Activated T-helper 1 cell treated with Interleukin-2 at 50 U/mL for 16 hours (primary cell): ENCODE data around the gene DSCAML1.
"Not testable (repeated sequence)": the region's sequence is repeated elsewhere in the genome, so short reads cannot be mapped to it uniquely, and the experiment has no call there.

ENCODE experiments used
- DNase-seq: peaks from one replicate; pipeline ENCODE4 v3.0.0-alpha.2; 2020; ENCODE audit warnings: low read depth

DSCAML1 gene

DNA sequence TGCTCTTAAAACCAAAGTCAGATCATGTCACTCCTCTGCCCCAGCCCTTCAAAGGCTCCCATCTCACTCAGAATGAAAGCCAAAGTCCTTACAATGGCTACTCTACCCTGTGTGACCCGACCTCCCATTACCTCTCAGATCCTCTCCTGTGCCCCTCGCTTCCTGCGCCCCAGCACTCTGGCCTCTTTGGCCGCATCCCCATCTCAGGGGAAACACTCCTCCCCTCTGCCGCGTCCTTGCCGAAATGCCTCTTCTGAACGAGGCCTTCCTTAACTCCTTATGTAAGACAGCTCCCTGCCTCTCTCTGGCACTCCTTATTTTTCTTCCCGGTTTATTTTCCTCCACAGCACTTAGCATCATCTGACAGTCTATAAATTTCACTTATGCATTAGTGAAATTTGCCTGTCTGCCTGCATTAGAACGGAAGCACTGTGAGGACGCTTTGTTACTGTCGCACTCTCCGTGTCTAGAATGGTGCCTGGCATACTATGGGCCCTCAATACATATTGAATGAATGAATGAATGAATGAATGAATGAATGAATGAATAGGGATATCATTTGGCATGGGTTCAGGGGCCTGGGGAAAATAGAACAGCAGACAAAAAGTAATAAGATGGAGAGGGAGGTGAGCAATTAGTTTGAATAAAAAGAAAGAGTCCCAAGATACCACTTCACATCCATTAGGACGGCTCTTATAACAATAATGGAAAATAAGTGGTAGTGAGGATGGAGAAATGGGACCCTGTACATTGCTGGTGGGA, 331.6 kb downstream of the DSCAML1 start:
- DNase-seq, result no peak

DNA sequence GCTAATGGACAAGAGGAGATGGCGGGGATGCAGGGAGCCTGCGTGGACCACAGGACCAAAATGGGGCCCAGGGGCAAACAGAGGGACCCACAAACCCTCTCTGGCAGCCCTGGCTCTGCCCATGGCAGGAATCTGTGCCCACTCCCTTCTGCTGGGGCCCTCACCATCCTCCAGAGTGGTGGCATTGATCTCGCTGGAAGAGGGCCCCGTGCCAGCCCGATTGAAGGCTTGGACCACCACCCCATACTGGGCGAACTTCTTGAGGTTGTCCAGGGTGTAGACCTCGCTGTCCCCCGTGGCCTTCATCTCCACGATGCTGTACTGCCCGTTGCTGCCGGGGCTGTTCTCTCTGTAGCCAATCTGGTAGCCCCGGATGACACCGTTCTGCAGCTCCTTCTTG, 332.2 kb downstream of the DSCAML1 start:
- DNase-seq, result no peak

DNA sequence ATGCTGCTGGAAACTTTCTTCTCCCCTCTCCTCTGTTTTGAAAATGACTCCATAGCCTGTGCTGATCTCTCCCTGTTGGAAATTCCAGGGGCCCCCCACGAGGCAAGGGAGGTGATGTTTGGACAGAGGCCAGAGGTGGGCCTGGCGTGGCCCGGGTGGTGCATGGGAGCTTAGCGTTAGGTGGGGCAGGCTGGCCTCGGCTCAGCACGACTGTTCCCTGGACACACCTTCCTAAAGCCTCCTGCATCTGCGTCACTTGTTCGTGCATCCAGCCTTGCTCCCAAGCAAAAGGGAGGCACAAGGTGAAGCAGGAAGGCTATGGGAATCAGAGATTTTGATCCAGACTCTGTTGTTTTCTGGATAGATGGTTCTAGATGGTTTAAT, 334.2 kb downstream of the DSCAML1 start:
- DNase-seq, result no peak

DNA sequence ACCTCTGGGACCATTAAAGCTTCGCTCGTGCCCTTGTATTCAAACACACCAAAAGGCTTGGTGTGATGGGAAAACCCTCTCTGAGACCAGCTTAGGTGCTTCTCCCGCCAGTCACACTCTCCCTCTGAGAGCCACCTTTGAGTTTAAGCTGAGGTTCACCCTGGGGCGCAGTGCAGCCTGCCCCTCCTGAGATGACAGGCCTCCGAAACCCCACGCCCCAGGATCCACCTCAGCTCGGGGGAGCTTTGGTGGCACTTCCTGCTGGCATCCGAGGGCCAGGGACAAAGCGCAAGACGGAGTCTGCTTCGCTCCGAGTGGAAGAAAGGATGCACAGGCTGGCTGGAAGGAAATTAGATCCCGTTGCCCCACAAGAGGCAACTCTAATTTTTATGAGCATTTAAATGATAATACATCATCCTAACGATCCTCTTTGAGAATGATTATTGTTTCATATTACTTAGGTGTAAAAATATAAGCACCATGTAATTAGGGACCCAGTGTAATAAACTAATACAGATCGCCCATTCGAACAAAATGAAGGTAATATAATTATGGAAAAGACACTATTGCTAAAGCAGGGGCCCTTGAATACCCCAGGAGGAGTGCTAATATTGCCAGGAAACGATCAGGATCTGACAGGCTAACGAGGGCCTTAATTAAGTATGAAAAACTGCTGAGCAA, 334.7 kb downstream of the DSCAML1 start:
- no peak for DNase-seq

DNA sequence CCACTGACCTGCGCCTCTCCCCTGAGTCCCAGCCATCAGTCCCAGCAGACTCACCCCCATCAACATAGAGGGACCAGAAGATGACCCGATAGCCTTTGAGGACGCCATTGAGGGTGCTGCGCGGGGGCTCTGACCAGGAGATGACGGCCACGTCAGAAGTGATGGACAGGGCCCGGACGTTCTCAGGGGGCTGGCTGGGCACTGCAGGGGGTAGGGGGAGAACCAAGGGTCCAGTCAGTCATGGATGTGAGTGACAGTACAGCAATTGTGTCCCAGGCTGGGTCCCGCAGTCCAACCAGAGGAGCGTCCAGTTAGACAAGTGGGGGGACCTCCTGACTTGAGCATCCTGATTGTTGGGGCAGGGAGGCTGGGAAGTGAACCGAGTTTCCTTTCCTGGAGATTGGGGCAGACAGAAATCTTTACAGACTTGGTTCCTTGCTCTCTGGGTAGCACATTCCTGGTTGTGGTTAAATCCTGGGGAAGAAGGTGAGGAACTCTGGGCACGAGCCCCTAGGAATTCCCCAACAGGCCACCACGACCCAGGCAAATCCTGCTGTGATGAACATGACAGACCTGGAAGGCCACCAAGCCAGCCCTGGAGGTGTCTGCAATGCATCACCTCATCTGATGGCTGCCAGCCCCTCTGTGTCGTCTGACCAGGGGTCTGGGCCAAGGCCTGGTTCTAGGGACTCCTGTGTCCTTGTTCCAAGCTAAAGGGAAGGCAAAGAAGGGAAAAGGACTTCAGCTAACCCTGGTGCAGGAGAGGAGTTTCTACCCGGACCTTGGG, 335.4 kb downstream of the DSCAML1 start:
- DNase-seq, result no peak

DNA sequence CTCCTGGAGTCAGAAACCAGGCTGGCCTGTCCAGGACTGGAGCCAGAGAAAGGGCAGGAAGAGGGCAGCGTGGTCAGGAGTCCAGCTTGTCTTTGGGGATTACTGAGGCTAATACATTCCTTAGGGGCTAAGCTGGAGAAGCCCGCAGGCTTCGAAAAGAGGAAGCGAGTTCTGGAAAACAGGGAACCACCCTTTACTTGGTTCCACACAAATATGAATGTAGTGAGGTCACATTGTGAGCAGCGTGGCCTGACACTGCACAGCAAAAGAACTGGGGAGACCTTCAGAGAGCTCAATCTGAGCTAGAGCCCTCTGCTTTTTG, 337.1 kb downstream of the DSCAML1 start:
- DNase-seq, result no peak

DNA sequence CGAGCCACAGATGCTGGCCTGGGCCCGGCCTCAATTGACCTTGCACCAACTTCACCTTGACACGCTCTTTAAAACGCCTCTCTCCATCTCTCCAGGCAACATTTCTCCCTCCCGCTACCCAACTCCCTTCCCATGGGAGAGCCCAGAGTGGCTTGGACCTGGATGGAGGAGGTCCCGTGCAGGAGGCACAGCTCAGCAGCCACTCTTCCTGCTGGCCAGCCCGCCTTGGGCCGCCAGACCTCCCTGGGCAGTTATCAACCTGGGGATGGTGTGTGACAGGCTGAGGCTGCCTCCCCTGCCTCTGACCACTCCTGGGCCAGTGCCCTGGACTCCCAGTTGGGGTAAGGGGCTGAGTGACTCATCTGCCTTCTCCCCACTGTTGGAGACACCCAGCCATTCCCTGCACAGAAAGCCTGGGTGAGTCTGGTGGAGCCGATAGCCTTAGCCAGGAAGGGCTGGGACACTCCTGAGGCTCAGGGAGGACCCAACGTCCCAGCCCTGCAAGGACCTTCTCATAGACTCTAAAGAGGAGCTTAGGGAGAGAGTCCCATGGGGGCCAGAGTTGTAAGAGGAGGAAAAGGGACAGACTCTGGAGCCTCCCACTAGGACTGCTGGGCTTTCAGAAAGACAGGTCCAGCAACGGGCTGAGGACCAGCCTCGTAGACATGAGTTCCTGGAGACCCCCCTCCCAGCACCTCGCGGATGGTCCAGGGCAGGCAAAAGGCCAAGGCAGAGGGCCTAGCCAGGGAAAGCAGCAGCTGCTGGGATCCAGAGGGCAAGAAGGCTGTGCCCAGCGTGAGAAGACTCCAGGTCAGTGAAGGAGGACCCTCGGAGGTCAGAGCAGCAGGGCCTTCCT, 337.7 kb downstream of the DSCAML1 start:
- DNase-seq, result no peak

DNA sequence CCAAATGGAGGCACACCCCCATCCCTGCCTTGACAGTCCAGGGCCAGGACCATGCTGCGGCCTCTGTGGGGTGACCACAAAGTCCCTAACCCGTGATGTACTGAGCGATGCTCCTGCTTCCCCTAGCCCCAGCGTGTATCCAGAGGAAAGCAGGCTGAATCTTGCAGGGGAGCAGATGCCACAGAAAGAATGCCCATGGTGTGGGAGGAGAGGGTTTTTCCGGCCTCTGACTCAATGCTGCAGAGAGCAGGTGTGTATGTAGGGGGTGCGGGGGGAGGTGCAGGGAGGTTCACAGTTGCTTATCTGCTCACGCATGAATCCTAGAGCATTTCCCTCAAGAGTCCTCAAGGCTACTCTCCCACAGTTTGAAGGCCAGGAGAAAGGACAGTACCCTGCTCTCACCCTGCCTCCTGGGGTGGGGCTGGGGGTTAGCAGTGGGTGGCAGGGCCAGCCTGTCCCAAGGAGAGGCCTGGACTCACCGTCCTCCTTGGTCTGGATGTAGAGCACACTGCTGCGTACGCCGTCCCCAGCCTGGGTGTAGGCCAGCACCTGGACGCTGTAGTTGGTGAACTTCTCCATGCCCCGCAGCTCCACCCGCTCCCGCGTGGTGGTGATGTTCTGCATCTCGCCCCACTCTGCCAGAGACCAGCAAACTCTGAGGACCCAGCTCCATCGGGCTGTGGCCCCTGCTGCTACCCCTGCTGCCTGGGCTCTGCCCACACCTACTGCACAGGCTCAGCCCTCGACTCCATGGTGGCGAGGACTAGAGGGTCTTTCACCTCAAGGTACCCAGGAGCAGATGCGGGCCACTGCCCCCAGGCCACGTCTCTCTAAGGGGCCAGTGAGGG, 338.5 kb downstream of the DSCAML1 start:
- no peak for DNase-seq

DNA sequence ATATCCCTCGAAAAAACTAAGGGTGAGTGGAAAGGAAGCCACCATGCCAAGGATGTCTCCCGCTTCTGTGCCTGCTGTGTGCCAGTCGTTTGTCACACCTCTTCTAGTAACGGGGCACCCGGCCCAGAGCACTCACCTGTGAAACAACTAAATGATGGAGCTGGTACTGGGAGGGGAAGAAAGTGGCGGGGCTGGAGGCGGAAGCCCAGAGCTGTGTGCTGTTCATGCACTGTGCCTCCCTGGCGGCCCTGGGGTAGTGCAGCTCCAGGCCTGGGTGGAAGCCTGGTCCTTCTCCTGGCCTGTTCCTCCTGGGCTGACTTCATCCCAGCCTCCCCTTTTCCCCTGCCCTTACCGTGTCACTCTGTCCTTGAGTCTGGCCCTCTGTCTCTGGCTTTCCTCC, 339.2 kb downstream of the DSCAML1 start:
- no peak for DNase-seq

DNA sequence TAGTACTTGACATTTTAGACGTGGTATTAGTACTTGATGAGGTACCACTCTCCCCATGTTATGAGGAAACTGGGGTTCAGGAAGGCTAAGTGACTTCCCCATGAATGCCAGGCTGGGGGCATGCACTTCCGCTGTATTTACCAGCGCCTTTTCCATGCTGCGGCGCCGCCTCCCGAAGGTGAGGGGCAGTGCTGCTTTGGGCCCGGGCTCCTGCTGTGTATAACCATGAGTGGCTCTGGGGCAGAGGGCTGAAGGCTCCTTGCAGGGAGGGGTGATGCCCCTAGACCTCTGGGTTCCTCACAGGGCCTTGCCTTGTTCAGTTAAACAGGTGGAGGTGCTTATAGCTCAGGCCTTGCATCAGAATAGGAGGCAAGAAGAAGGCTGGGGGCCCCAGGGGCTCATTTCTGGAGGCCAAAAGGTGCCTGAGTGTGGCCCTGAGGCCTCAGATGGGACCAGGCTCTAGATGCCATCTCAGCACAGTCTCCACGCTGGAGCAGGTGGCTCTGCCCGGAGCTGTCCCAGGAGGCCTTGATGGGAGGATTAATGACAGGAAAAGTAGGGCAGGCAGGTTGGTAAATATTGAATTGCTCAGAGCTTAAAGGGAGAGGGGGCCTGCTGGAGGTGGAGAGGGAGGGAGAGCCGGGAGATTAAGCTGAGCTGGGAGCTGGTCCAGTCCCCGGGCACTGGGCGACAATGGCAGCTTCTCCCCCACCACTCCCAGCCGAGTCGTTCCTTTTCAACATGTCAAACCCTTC, 339.8 kb downstream of the DSCAML1 start:
- DNase-seq, result no peak

DNA sequence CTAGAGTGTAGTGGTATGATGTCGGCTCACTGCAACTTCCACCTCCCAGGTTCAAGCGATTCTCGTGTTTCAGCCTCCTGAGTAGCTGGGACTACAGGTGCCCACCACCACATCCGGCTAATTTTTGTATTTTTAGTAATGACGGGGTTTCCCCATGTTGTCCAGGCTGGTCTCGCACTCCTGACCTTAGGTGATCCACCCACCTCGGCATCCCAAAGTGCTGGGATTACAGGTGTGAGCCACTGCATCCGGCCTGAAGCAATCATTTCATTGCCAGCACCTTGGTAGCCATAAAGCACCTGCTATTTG, 340.3 kb downstream of the DSCAML1 start:
- not testable (repeated sequence) for DNase-seq

DNA sequence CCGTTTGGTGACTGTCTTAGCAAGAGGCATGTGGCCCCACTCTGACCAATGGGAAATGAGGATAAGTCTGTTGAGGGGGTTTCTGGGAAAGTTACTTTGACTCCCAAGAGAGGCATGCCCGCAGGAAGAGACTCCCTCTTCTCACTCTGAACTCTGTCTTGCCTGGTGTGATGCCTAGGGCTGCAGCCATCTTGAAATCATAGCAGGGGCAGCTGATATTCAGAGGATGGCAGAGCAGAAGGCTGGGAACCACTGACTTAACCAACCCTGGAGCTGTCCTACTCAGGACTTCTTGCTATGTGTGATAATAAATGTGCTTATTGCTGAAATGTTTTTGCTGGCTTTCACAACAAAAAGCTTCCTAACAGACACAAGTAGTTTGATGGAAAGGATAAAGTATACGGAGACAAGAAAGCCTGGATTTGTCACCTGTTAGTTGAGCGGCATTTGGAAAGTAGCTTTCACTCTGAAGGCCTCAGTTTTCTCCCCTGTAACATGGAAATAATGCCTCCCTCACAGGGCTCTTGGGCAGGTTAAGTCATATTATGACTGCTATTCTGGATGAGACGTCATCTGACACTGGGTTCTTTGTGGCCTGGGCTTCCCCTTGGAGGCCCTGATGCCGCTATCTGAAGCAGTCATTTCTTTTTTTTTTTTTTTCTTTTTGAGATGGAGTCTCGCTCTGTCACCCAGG, 340.8 kb downstream of the DSCAML1 start:
- DNase-seq, result no peak

DNA sequence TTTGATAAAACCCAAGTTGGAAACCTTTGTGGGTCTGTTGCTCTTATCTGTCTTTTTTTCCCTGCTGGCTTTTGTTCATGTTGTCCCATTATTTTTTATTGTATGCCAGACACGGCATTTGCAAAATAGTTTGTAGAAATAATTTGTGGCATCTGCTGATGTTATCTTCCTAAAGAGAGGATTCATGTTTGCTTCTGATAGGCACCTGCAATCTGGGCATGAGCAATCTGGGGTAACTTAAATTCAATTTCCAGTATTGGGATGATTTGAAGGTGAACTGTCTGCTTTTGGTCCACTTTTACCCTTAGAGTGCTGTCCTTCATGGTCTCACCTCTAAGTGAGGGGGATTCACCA, 342.5 kb downstream of the DSCAML1 start:
- DNase-seq, result no peak

DNA sequence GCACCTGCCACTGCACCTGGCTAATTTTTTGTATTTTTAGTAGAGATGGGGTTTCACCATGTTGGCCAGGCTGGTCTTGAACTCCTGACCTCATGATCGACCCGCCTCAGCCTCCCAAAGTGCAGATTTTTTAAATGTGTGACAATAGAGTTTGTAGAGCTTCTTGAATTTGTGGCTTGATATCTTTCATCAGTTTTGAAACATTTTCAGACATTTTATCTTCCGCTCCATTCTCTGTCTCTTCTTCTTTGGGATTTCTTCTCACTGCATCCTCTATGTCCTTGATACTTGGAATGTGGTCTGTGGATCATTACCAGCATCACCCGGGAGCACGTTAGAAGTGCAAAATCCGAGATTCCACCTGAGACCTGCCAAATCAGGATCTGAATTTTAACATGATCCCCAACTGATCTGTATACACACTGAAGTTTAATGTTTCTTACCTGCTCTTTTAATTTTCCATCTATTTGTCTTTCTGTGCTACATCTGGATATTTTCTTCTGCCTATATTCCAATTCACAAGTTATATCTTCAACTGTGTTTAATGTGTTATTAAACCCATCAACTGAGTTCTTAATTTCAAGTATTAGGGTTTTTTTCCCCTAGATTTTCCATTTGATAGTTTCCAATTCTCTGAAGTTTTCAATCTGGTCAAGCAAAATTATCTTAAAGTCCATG, 343.0 kb downstream of the DSCAML1 start:
- no peak for DNase-seq

DNA sequence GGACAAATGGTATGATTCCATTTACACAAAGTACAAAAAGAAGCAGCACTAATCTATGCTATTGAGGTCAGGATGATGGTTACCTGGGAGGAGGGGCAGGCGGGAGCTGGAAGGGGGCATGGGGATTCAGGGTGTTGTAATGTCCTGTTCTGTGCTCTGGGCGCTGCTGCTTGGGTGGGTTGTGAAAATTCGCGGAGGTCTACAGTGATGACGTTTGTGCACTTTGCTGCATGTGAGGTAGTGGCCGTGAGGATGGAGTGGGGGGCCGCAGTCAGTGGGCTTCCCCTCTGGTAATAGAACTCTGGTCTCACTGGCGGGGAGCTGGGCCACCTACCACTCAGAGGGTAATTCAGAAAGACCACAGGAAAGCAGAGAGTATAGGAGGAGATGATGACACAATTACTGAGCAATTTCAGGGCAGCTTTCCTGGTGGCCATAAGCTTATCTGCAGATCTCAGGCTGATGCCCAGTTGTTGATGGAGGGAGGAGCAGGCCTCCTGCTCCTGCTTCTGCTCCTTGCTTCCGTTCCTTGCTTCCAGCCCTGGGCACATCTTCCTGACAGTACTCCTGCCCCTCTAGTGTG, 347.8 kb downstream of the DSCAML1 start:
- DNase-seq, result no peak

DNA sequence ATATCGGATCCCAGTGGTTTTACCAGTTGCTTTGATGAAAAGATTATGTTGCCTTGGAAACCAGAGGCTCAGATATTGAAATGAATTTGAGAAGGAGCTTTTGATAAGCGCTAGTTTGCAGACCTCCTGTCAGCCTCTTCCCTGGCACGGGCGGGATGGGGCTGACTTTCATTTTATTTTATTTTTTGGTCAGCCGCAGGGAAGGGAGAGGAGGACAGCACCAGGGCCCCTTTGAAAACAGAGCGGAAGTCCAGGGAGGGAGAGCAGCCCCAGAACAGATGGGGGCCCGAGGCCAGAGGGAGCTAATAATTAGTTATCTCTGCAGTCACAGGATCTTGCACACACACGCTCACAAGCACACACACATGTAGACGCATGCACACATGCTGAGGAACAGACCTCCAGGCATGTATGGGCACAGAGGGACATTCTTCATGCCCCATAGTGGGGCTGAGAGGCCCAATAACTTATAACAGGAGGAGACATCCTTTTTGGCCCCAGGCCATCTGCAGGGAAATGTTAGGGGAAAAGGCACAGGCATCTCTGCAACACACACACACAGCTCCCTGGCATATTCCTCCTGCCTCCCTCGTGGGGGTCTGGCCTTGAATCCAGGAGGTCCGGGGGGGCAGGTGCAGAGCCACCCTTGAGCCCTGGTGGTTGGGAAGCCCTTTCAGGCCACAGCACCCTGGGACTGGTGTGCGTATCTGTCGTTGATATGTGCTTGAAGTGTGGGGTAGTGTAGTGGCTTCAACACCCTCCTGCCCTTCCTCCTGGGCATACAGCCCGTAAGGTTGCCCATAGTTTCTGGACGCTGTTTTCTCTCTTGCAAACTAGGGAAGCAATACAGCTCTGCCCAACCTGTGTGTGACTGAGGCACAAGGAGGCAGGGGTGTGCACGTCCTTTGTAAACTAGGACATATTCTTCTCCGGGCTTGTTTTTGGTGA, 352.0 kb downstream of the DSCAML1 start:
- DNase-seq, result no peak

DNA sequence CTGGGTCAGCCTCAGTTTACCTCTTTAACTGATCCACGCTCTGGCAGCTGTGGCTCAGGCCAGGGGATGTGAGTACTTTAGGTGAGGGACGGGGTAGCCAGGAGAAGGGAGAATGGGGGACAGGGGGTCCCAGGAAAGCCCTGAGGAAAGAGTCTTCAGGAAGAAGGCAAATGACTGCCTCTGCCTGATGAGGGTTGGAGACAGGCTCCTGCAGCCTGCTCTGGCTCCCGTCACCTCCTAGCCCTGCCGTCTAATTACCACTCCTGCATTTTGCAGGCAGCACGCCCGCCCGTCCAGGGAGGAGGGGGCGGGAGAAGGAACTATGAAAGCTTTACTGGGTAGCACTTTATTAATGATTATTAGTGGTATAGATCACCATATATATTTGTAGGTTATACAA, 352.8 kb downstream of the DSCAML1 start:
- DNase-seq, result no peak
